ENCODE measurements around the gene ARHGAP32.

ARHGAP32 gene

DNA sequence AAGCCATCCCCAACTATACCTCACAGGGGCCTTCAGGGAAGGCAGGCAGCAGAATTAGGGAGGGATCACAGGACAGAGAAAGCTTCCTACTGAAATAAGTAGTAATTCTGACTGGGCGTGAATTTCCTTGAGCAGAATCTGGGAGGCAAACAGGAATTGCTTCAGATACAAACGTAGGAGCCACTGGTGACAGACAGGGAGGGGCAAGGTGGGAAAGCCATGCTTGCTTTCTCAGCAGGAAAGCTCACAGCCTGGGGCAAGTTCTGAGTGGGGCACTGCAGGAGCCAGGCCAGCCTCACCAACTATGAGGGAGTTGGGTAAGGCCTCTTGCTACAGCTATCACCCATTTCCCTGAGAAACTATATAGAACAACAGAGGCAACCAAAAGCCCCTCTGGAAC lies 43.6 kb downstream of the ARHGAP32 start:
- in situ Hi-C loops (cut with MboI; ENCODE audit: low pct_unique_long_range_greater_than_20kb, low sequenced_read_pairs, unreplicated experiment) = no loop called here
- TF ChIP-seq, protein P1, sequence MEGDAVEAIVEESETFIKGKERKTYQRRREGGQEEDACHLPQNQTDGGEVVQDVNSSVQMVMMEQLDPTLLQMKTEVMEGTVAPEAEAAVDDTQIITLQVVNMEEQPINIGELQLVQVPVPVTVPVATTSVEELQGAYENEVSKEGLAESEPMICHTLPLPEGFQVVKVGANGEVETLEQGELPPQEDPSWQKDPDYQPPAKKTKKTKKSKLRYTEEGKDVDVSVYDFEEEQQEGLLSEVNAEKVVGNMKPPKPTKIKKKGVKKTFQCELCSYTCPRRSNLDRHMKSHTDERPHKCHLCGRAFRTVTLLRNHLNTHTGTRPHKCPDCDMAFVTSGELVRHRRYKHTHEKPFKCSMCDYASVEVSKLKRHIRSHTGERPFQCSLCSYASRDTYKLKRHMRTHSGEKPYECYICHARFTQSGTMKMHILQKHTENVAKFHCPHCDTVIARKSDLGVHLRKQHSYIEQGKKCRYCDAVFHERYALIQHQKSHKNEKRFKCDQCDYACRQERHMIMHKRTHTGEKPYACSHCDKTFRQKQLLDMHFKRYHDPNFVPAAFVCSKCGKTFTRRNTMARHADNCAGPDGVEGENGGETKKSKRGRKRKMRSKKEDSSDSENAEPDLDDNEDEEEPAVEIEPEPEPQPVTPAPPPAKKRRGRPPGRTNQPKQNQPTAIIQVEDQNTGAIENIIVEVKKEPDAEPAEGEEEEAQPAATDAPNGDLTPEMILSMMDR (IDR thresholded peaks at IDR 0.05; ENCODE audit: extremely low read depth, insufficient read depth, missing control alignments) = no peak
- DNase-seq (ENCODE audit: low spot score) = no peak

DNA sequence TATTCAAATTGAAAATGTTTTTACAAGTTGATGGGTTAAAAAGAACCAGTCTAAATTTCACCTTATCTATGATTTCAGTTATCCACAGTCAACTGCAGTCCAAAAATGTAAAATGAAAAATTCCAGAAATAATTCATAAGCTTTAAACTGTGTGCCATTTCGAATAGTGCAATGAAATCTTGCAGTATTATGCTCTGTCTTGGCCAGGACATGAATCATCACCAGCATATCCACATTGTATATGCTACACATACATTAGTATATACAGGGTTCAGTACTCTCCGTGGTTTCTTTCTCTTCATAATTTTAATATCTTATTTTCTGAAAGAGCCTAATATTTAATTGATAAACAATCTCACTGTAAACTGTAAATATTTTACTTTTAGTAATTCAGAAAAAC lies 45.9 kb downstream of the ARHGAP32 start:
- TF ChIP-seq, protein P1 (IDR thresholded peaks at IDR 0.05; ENCODE audit: extremely low read depth, insufficient read depth, missing control alignments) = no peak
- in situ Hi-C loops (cut with MboI; ENCODE audit: low pct_unique_long_range_greater_than_20kb, low sequenced_read_pairs, unreplicated experiment) = no loop called here
- DNase-seq (ENCODE audit: low spot score) = no peak

DNA sequence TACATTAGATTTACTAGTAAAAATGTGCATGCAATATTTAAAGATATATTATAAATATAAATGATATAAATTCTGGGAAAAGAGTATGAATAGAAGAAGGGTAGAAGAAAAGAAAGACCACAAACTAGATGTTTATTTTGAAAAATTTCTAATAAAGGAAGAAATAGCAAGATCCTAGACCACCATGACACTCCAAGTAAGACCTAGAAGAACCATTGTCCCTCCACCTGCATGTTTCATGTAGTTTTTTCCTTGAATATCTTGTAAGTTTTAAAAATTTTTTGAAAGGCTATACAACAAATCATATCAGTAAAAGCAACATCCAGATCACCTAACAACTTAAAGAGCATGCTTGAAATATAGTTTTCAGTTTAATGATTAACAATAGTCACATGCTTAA lies 46.8 kb downstream of the ARHGAP32 start:
- in situ Hi-C loops (cut with MboI; ENCODE audit: low pct_unique_long_range_greater_than_20kb, low sequenced_read_pairs, unreplicated experiment) = no loop called here
- TF ChIP-seq, protein P1 (IDR thresholded peaks at IDR 0.05; ENCODE audit: extremely low read depth, insufficient read depth, missing control alignments) = no peak
- no peak for DNase-seq (ENCODE audit: low spot score)

DNA sequence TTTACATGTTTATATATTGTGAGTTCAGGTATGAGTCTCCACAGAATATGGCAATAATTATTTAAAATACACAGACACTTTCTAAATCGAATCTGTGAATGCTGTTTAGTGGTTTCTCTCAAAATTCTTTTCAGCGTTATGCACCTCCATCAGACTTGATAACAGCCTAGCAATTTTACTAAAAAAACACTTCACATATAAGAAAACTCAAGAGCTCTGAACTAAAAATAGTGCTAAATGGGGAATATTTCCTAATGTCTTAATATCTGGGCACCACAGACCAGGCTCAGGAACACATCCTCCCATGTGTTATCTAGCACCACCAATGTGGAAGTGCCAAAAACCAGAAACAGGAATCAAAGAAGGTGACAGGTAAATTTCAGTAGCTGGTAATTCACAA lies 47.9 kb downstream of the ARHGAP32 start:
- TF ChIP-seq, protein P1 (IDR thresholded peaks at IDR 0.05; ENCODE audit: extremely low read depth, insufficient read depth, missing control alignments) = no peak
- in situ Hi-C loops (cut with MboI; ENCODE audit: low pct_unique_long_range_greater_than_20kb, low sequenced_read_pairs, unreplicated experiment) = no loop called here
- no peak for DNase-seq (ENCODE audit: low spot score)

DNA sequence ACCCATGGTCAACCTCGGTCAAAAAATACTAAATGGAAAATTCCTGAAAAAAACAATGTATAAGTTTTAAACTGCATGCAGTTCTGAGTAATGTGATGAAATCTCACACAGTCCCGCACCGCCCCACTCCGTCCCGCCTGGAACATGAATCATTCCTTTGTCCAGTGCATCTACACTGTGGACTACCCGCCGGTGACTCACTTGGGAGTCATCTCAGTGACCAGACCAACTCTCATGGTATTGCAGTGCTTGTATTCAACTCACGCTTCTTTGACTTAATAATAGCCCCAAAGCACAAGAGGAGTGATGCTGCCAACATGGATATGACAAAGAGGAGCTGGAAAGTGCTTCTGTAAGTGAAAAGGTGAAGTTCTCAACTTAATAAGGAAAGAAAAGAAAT lies 48.8 kb downstream of the ARHGAP32 start:
- in situ Hi-C loops (cut with MboI; ENCODE audit: low pct_unique_long_range_greater_than_20kb, low sequenced_read_pairs, unreplicated experiment) = no loop called here
- DNase-seq (ENCODE audit: low spot score) = no peak
- TF ChIP-seq, protein P1 (IDR thresholded peaks at IDR 0.05; ENCODE audit: extremely low read depth, insufficient read depth, missing control alignments) = no peak

DNA sequence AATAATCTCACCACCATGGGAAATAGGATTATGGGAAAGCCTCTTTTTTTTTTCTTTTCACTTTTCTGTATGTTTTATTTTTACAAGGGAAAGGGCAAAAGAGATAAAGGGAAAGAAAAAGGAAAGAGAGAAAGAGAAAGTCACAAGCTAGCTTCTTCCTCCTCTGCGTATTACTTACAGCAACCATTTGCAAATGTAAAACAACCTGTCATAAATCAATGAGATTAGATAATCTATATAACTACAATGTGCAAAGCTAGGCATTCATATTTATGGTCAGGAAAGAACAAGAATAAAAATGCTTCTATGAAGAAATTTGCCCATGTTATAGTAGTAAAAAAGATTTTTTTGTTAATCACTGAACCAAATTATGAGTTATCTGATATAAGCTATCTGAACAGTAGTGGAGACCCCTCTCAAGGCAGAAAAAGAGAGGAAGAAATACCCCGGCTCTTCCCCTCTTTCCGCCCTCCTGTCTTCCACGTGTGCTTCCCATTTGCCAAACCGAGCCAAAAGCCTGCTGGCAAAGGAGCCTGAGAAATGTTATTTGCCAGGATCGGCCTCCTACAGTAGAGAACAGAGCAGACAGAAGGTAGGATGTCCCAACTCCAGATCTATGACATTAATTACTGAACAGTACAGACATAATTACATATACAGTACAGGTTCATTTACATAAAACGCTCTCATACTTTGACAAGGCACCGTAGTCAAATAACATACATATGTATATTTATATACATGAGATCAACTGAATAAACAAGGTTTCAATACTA lies 50.2 kb downstream of the ARHGAP32 start:
- no peak for DNase-seq (ENCODE audit: low spot score)
- in situ Hi-C loops (cut with MboI; ENCODE audit: low pct_unique_long_range_greater_than_20kb, low sequenced_read_pairs, unreplicated experiment) = no loop called here
- TF ChIP-seq, protein P1 (IDR thresholded peaks at IDR 0.05; ENCODE audit: extremely low read depth, insufficient read depth, missing control alignments) = no peak
